ENCODE data around the gene FASLG.

GRCh38 chr1:172682812-172683211 lies 23.9 kb downstream of the FASLG start:
- TF ChIP-seq CTCF (IDR thresholded peaks at IDR 0.05) (no peak), POLR2A (IDR thresholded peaks at IDR 0.05) (no peak)
